Suprapubic skin (tissue), 3 donors: ENCODE data around the gene SLC9A5.
A peak's percentile ranks its signal among the peaks of the same experiment; 100 is the strongest.

Experiments used
- CTCF ChIP-seq, 2 donors: fragments of 200-600 bp in 1 of 2; fragments of 450-650 bp in 1 of 2; sonication (generic) in 1 of 2; IDR thresholded peaks; one replicate each; pipeline ENCODE4 v1.5.1; 2016 to 2019; ENCODE audit warnings: antibody characterized with exemption in 2 of 2, mild to moderate bottlenecking in 1 of 2, moderate library complexity in 1 of 2
- EP300 ChIP-seq: sonication (generic); formaldehyde crosslinking; IDR thresholded peaks from one replicate; pipeline ENCODE4 v1.6.1; 2017; ENCODE audit warnings: antibody characterized with exemption
- POLR2A ChIP-seq, 2 donors: fragments of 450-650 bp; IDR thresholded peaks; one replicate each; pipeline ENCODE4 v1.6.1; 2017; ENCODE audit warnings: antibody characterized with exemption in 2 of 2, mild to moderate bottlenecking in 2 of 2, moderate library complexity in 2 of 2

DNA sequence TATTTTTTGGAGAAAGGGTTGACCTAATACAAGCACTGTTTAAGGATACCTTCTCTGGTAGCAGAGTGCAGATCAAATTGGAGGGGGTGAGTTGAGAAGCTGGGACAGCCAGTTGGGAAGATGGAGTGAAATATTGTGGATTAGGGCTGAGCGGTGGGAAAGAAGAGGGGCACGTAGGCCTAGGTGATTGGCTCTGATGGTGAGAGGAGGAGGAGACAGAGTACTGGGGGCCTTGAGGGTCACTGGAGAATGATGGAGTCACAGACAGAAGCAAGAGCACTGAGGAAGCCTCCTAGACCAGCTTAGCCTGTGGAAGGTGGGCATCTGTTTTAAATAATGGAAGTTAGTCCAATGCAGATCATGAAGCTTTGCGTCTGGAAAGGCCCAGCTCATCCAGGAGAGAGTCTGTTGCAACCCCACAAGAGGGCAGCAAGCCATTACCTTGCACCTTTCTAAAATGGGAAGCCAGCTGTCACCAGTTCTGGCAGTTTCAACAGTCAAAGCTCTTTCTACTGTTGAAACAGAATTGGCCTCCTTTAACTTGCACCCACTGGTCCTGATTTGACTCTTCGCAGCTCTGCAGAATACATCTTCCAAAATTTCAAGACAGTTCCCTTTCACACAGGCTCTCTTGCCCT lies 11.8 kb downstream of the SLC9A5 start:
- peak in 1 of 2 donors; percentile 35 for TF ChIP-seq CTCF (IDR thresholded peaks at IDR 0.05)
- no peak for TF ChIP-seq EP300
- TF ChIP-seq POLR2A (IDR thresholded peaks at IDR 0.05), result no peak
